HG03521 (cell line): ENCODE results near the gene DUSP7.
"Not testable (repeated sequence)": the region's sequence is repeated elsewhere in the genome, so short reads cannot be mapped to it uniquely, and the experiment has no call there.

ENCODE experiments used
- ATAC-seq: cut with Tn5 transposase; IDR thresholded peaks from one replicate; pipeline ENCODE4 v1.9.1; 2021; ENCODE audit warnings: mild to moderate bottlenecking, moderate library complexity; ENCODE audit not compliant: unreplicated experiment

The DUSP7 gene

GRCh38 chr3:52050571-52050970 is 5.8 kb downstream of the DUSP7 start:
- ATAC-seq: no peak

- no peak for ATAC-seq
These were observed 6.9 kb downstream of the DUSP7 start for GRCh38 chr3:52049503-52049902.

GRCh38 chr3:52047295-52047960 is 8.9 kb downstream of the DUSP7 start:
- no peak for ATAC-seq

- ATAC-seq: no peak
These were observed 9.5 kb downstream of the DUSP7 start for GRCh38 chr3:52046902-52047239.

GRCh38 chr3:52046186-52046901 is 10.0 kb downstream of the DUSP7 start:
- no peak for ATAC-seq

GRCh38 chr3:52044869-52045619 is 11.3 kb downstream of the DUSP7 start:
- no peak for ATAC-seq

- no peak for ATAC-seq
These were observed 12.6 kb downstream of the DUSP7 start for GRCh38 chr3:52043750-52044149.

- not testable (repeated sequence) for ATAC-seq
These were observed 13.3 kb downstream of the DUSP7 start for GRCh38 chr3:52043039-52043438.

- ATAC-seq: no peak
These were observed 15.1 kb downstream of the DUSP7 start for GRCh38 chr3:52041118-52041731.

GRCh38 chr3:52040600-52040999 is 15.8 kb downstream of the DUSP7 start:
- ATAC-seq: no peak

- no peak for ATAC-seq
These were observed 16.5 kb downstream of the DUSP7 start for GRCh38 chr3:52039846-52040245.

GRCh38 chr3:52039426-52039825 is 16.9 kb downstream of the DUSP7 start:
- ATAC-seq: no peak

- no peak for ATAC-seq
These were observed 18.1 kb downstream of the DUSP7 start for GRCh38 chr3:52038227-52038626.

GRCh38 chr3:52037291-52037690 is 19.1 kb downstream of the DUSP7 start:
- ATAC-seq: no peak

- ATAC-seq: no peak
These were observed 19.5 kb downstream of the DUSP7 start for GRCh38 chr3:52036829-52037228.

- no peak for ATAC-seq
These were observed 20.1 kb downstream of the DUSP7 start for GRCh38 chr3:52036222-52036694.

GRCh38 chr3:52034651-52035050 is 21.7 kb downstream of the DUSP7 start:
- no peak for ATAC-seq

GRCh38 chr3:52034212-52034611 is 22.2 kb downstream of the DUSP7 start:
- no peak for ATAC-seq

- ATAC-seq: not testable (repeated sequence)
These were observed 22.6 kb downstream of the DUSP7 start for GRCh38 chr3:52033748-52034147.

GRCh38 chr3:52032702-52033408 is 23.5 kb downstream of the DUSP7 start:
- no peak for ATAC-seq

- no peak for ATAC-seq
These were observed 24.5 kb downstream of the DUSP7 start for GRCh38 chr3:52031896-52032295.
